GM21737 (cell line): ENCODE data around the gene TMEM254.
"Not testable (repeated sequence)": the region's sequence is repeated elsewhere in the genome, so short reads cannot be mapped to it uniquely, and the experiment has no call there.

Experiments used
- ATAC-seq: cut with Tn5 transposase; IDR thresholded peaks from one replicate; pipeline ENCODE4 v1.9.1; 2021; ENCODE audit warnings: mild to moderate bottlenecking, moderate library complexity; ENCODE audit not compliant: unreplicated experiment

The TMEM254 gene, protein sequence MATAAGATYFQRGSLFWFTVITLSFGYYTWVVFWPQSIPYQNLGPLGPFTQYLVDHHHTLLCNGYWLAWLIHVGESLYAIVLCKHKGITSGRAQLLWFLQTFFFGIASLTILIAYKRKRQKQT

DNA sequence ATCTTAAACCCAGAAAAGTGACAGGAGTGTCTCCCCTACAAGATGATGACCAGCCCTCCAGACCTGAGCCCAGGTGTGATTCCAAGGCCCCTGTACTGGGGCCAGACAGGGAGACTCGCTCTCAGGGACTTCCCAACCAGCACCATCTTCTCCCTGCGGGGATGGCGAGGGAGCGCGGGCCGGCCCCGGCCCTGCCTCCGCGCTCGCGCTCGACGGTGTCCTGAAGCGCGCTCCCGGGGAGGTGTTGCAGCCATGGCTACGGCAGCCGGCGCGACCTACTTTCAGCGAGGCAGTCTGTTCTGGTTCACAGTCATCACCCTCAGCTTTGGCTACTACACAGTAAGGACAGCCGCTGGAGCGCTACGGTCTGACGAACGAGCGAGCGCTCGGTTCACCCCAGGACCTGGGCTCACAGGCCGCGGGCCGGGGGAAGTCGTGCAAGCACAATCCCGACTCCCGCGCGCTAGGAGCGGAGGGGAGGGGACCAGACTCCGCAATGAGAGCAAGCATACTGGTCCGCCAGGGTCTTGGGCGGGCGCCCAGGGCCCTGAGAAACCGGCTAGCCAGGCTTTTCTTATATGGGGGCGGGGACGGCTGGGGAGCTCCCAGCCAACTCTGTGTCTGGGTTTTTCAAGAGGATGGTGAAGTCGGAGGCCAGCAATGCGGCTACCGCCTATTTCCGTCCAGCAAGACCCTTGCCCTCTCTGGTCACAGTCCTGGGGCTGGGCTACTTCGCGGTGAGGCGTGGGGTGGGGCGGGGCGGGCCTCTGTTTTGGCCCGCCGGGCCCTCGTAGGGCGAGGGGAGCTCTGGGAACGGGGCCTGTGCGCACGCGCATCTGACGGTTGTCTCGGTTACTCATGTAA lies at the start of gene TMEM254:
TSS of gene TMEM254 (plus strand) at position 218 of the 864 bp plus-strand sequence. CDS start at position 253, 35 bp downstream.
- ATAC-seq, result peak; percentile 90

- peak; percentile 55 for ATAC-seq
Observed at GRCh38 chr10:80029205-80029604, 49.3 kb upstream of the TMEM254 start.

GRCh38 chr10:80029865-80030264 lies 48.6 kb upstream of the TMEM254 start:
- ATAC-seq, result not testable (repeated sequence)

DNA sequence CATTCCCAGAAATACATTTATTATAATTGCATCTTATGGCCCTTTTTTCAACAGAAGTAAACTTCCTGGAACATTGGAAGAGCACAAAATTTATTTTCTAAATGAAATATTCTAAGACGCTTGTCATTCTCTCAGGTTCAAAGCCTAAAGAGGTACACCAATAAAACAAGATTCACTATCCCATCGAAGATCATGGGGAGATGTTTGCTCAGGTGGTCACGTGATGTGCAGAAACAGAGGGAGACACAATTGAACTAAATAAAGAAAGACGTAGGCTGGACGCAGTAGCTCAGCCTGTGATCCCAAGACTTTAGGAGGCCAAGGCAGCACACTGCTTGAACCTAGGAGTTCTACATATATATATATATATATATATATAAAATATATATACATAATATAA lies 46.0 kb upstream of the TMEM254 start:
- no peak for ATAC-seq

DNA sequence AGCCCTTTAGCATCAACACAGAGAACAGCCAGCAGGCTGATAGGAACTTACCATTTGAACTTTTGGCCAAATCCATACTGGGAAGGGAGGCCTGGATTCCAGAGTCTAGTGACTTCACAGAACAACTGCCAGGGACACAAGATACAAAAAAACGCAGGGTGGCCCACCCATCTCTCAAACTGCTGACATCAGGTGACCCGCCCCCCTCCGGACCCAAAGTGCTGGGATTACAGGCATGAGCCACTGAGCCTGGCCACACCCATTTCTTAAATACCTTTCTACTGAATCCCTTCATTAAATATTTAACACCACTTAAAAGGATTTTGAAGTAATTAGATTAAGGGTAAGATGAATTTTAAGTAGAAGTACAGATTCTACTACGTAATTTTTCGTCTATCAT lies 43.7 kb upstream of the TMEM254 start:
- ATAC-seq, result not testable (repeated sequence)

- ATAC-seq, result not testable (repeated sequence)
Observed at GRCh38 chr10:80035430-80035829, 43.0 kb upstream of the TMEM254 start.

DNA sequence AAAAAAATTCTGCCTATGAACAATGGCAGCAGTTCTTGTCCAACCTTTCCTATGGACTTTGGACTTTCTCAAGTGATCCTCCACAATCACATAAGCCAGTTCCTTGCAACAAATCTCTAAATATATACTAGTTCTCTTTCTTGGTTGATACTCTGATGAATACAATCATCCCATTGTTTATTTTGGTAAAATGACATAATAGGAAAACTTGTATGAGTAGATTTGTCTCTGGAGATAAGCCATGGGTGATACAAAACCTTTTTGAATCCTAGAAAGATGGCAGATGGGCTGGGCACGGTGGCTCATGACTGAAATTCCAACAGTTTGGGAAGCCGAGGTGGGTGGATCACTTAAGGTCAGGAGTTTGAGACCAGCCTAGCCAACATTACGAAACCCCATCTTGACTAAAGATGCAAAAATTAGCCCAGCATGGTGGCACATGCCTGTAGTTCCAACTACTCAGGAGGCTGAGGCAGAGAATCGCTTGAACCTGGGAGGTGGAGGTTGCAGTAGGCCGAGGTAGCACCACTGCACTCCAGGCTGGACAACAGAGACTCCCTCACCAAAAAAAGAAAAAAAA lies 41.5 kb upstream of the TMEM254 start:
- ATAC-seq, result not testable (repeated sequence)

DNA sequence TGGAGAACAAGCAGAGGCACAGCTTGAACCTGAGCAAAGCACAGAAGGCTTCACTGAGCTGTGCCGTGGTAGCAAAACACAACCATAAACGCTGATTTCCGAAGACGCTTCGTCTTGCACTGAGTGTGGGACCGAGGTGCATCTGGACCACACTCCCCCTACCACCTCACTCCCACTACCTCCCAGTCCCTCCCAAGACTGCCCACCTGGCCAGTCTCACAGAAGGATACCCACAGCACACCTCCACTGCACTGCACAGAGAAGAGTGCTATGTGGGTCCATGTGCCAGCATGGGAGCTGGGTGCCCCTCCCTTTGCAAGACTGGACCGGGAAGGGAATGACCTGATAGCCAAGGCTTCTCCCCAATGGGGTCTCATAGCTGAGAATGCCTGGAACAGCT lies 40.2 kb upstream of the TMEM254 start:
- ATAC-seq, result not testable (repeated sequence)

DNA sequence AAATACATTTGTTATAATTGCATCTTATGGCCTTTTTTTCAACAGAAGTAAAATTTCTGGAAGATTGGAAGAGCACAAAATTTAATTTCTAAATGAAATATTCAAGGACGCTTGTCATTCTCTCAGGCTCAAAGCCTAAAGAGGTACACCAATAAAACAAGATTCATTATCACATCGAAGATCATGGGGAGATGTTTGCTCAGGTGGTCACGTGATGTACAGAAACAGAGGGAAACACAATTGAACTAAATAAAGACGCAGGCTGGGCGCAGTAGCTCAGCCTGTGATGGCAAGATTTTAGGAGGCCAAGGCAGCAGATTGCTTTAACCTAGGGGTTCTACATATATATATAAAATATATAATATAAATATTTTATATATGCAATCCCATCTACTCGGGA lies 37.3 kb upstream of the TMEM254 start:
- no peak for ATAC-seq

- ATAC-seq, result not testable (repeated sequence)
Observed at GRCh38 chr10:80044935-80045334, 33.5 kb upstream of the TMEM254 start.

DNA sequence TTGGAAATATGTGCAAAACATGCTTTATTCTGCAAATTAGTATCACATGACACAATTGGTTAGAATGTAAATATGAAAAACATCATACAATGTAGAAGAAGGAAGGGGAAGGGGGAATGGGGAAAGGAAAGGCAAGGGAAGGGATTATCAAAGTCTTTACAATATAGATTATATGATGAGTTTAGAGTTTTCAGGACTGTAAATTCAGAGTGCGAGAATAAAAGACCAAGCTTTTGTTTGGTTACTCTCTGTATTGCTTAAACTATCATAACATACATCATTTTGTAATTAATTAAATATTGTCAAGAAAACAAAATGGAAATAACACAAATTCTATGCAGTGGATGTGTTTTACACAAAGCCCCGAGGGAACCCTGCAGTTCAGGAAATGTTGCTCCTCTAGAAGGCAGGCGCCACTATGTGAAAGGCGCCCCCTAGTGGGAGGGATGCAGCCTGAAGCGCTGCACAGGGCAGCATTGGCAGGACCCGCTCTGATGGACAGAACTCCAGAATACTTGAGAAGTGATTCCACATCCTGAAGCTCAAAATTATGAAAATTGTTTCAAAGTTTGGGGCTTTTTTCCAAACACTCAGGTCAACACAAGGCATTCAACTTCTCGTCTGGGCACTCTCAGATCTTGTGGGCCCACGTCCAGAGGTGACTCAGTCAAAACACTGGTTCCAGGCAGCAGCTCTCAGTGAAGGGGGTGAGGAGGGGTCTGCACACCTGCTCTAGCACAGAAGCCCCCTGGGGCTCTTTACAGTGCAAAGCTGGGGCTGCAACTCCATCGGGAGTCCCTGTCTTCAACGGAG lies 31.6 kb upstream of the TMEM254 start:
- peak; percentile 81 for ATAC-seq

DNA sequence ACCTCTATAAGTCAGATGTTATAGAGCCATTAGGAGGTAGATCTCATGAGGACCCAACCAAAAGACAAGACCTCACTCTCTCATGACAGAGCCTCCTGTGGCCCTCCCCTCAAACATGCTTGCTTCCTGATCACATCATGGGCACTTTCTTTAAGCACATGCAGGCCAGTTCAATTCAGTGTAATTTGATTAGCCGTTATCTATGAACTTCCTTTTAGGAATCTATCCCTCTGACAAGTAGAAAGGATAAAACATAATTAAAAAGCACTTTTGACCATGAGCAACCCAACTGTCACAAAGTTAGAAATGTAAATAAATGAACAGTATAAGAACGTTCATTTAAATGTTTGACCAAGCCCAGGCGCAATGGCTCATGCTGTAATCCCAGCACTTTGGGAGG lies 27.7 kb upstream of the TMEM254 start:
- ATAC-seq, result no peak

DNA sequence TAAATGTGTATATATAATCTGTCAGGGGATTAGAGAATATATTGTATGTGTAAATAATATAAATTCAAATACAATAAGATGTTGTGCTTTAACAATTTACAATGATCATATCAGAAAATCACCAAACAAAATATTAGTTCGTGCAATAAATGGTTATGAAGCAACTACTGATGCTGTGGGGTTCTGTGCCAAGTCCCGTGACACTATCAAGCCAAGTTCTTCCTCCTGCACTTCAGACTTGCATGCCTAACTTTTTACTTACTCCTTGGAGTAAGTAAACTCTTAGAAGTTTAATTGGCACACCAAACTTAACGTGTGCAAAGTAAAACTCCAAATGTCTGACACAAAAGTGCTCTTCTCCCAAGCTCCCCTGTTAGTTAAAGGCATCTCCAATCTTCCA lies 26.5 kb upstream of the TMEM254 start:
- ATAC-seq, result no peak

GRCh38 chr10:80055760-80056159 lies 22.7 kb upstream of the TMEM254 start:
- ATAC-seq, result no peak

DNA sequence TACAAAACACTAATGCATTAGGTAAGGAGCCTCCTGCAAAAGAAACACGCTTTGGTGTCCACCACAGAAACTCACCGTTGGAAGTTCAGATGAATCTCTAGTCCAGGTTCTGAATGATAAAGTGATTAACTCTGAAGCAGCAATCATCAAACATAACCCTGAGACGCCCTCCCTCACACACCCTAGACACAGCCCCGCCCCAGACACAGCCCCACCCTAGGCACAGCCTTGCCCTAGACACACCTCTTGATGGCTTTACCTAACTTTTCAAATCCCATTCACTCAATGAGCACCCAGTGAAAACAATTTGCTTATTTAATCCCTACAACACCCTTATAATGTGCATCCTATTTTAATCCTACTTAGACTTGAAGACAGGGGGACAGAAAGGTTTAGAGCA lies 21.3 kb upstream of the TMEM254 start:
- no peak for ATAC-seq

GRCh38 chr10:80064120-80064886 lies 14.2 kb upstream of the TMEM254 start:
- no peak for ATAC-seq

DNA sequence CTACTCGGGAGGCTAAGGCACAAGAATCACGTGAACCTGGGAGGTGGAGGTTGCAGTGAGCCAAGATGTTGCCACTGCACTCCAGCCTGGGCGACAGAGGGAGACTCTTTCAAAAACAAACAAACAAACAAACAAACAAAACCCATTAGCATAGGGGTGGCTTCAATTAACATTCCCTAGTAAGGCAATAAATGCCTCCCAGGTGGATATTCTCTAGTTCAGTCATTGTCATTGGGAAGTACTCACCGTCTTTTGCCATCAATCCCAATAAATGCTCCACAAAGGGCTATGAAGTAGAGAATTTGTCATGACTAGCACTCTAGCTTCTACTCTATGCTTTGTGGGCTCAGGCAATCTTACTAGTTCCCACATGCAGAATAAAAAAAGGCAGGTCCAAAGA lies 11.7 kb upstream of the TMEM254 start:
- no peak for ATAC-seq

DNA sequence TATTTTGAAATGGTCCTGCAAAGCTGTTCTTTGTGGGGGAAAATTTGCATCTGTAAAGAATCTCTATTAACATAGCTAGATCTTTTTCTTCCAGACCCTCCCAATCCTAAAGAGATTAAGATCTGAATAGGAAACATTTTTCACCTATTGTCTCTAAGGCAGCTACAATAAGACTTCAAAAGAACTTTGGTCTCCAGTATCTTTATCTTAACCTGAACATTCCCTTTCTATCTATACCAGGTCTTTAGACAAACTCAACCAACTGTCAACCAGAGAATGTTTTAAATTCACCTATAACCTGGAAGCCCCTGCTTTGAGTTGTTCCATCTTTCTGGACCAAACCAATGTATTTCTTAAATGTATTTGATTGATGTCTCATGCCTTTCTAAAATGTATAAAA lies 10.6 kb upstream of the TMEM254 start:
- not testable (repeated sequence) for ATAC-seq

DNA sequence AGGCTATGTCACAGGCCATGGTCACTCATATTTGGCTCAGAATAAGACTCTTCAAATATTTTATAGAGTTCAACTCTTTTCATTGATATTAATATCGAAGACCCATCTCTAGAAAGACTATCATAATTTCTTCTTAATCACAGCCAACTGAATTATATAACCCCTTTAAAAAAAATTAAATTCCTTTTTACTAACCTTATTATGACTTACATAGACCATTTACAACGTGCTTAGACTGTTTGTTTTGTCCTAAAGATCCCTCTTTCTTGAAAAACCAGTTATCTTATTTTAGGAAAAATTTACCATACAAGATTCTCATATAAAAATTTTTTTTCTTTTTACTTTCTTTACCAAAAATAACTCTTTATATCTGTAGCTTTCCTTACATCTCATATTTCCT lies 10.2 kb upstream of the TMEM254 start:
- no peak for ATAC-seq

DNA sequence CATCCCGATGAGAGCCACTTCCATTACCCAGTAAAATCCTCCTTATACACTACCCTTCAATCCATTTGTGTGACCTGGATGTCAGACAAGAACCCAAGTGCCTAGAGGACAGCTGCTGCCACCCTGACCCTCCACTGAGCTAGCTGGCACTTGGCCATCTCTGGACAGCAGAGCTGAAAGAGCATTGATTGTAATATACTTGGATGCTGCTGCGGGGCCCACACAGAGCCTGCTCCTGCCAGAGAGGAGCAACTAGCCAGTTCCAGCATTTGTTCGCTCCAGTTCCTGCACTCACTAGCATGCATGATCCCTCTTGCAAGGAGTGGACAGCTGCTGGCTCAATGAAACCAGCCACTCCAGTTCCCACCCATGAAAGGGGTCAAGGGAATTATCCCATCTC lies 8.4 kb upstream of the TMEM254 start:
- no peak for ATAC-seq

DNA sequence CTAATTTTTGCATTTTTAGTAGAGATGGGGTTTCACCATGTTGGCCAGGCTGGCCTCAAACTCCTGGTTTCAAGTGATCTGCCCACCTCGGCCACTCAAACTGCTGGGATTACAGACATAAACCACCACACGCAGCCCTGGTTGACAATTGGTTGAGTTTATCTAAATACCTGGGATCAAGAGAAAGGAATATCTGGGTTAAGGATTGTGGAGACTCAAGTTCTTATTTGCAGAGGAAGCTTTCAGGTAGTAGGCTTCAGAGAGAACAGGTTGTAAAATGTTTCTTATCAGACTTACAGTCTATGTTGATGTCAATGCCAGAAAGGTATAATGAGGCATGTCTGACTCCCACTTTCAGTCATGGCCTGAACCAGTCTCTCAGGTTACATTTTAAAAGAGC lies 5.9 kb upstream of the TMEM254 start:
- no peak for ATAC-seq
